Measurements from ENCODE around the gene TNNI3K. TPM values are rescaled to one million over a fixed set of nuclear protein-coding genes. Genes with fewer than 3 reads are reported as not detected.
A peak's percentile ranks its signal among the peaks of the same experiment; 100 is the strongest.

TNNI3K gene
- polyA plus RNA-seq, 1 donor (not counting 4 experiments of a cell fraction or from before 2014, with no cell fraction given): 0.41 TPM

DNA sequence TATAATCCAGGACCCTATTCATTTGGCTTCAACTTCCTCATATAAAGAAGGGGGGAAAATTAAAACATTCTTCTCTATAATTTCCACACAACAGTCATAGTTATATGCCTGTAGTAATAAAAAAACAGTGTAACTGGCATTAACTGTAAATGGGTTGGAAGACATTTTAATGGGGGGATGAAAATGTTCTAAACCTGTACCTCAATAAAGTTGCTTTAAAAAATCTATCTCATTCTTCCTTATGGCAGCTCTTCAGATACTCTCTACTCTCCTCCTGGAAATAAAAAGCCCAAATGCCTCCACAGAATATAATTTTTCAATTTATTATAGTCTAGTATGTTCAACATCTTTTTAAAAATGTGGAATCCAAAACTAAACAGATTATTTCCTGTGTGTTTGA lies 39.8 kb upstream of the TNNI3K start:
- Histone ChIP-seq H4K20me1 (ENCODE audit: control insufficient read depth, extremely low read depth, insufficient read depth, low read length) (no peaks in the 10 kb centered on the region), H3K36me3 (ENCODE audit: control insufficient read depth in 2 of 2, extremely low read depth in 1 of 2, insufficient read depth in 2 of 2, low read length in 2 of 2) (no peaks in the 10 kb centered on the region), H3K27me3 (ENCODE audit: control insufficient read depth, extremely low read depth, insufficient read depth, low read length) (no peaks in the 10 kb centered on the region), H3K4me1 (ENCODE audit: control insufficient read depth, extremely low read depth, insufficient read depth, low read length) (peaks cover 7% of the 10 kb centered on the region), H2AFZ (ENCODE audit: control insufficient read depth, low read length) (no peak overlapping the region), H3K27ac (ENCODE audit: control insufficient read depth, insufficient read depth, low read length) (no peak overlapping the region), H3K79me2 (ENCODE audit: control insufficient read depth, insufficient read depth, low read length) (peaks cover 4% of the 10 kb centered on the region), H3K9ac (ENCODE audit: control insufficient read depth, extremely low read depth, insufficient read depth, low read length) (no peak overlapping the region), H3K4me3 (ENCODE audit: control insufficient read depth in 2 of 3, extremely low read depth in 1 of 3, insufficient read depth in 2 of 3, low read depth in 1 of 3, low read length in 3 of 3) (no peak overlapping the region), H3K9me1 (ENCODE audit: control insufficient read depth, extremely low read depth, insufficient read depth, low read length) (no peaks in the 10 kb centered on the region), H3K9me3 (ENCODE audit: control insufficient read depth, low read depth, low read length) (no peaks in the 10 kb centered on the region), H3K4me2 (ENCODE audit: control insufficient read depth, extremely low read depth, insufficient read depth, low read depth, low read length) (no peak overlapping the region)
- TF ChIP-seq, protein P1, sequence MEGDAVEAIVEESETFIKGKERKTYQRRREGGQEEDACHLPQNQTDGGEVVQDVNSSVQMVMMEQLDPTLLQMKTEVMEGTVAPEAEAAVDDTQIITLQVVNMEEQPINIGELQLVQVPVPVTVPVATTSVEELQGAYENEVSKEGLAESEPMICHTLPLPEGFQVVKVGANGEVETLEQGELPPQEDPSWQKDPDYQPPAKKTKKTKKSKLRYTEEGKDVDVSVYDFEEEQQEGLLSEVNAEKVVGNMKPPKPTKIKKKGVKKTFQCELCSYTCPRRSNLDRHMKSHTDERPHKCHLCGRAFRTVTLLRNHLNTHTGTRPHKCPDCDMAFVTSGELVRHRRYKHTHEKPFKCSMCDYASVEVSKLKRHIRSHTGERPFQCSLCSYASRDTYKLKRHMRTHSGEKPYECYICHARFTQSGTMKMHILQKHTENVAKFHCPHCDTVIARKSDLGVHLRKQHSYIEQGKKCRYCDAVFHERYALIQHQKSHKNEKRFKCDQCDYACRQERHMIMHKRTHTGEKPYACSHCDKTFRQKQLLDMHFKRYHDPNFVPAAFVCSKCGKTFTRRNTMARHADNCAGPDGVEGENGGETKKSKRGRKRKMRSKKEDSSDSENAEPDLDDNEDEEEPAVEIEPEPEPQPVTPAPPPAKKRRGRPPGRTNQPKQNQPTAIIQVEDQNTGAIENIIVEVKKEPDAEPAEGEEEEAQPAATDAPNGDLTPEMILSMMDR (optimal IDR thresholded peaks at IDR 0.05 in 1 of 3, IDR thresholded peaks at IDR 0.05 in 1 of 3, conservative IDR thresholded peaks at IDR 0.05 in 1 of 3; ENCODE audit: extremely low read depth in 1 of 3, insufficient read depth in 2 of 3, low read length in 3 of 3): no peak
- no peak for TF ChIP-seq EZH2 (IDR thresholded peaks at IDR 0.05; ENCODE audit: low read length)
- DNase-seq (ENCODE audit: low read depth, low spot score): no peak
- FAIRE-seq: no peak
- dilution Hi-C loops (cut with MboI; ENCODE audit: extremely low pct_ligation_motif_present, low sequenced_read_pairs): no loop called here

- Histone ChIP-seq H3K27me3 (ENCODE audit: control insufficient read depth, extremely low read depth, insufficient read depth, low read length) (no peaks in the 10 kb centered on the region), H4K20me1 (ENCODE audit: control insufficient read depth, extremely low read depth, insufficient read depth, low read length) (no peaks in the 10 kb centered on the region), H3K9me3 (ENCODE audit: control insufficient read depth, low read depth, low read length) (no peaks in the 10 kb centered on the region), H3K4me2 (ENCODE audit: control insufficient read depth, extremely low read depth, insufficient read depth, low read depth, low read length) (peak overlapping the region; percentile 69), H3K27ac (ENCODE audit: control insufficient read depth, insufficient read depth, low read length) (peak overlapping the region; percentile 73), H3K4me3 (ENCODE audit: control insufficient read depth in 2 of 3, extremely low read depth in 1 of 3, insufficient read depth in 2 of 3, low read depth in 1 of 3, low read length in 3 of 3) (peak overlapping the region; percentile 54 to 88 (median 80)), H3K9ac (ENCODE audit: control insufficient read depth, extremely low read depth, insufficient read depth, low read length) (peak overlapping the region; percentile 78), H3K4me1 (ENCODE audit: control insufficient read depth, extremely low read depth, insufficient read depth, low read length) (peaks cover 7% of the 10 kb centered on the region), H3K79me2 (ENCODE audit: control insufficient read depth, insufficient read depth, low read length) (peaks cover 4% of the 10 kb centered on the region), H3K36me3 (ENCODE audit: control insufficient read depth in 2 of 2, extremely low read depth in 1 of 2, insufficient read depth in 2 of 2, low read length in 2 of 2) (no peaks in the 10 kb centered on the region), H3K9me1 (ENCODE audit: control insufficient read depth, extremely low read depth, insufficient read depth, low read length) (no peaks in the 10 kb centered on the region), H2AFZ (ENCODE audit: control insufficient read depth, low read length) (peak overlapping the region; percentile 58)
- DNase-seq (ENCODE audit: low read depth, low spot score) (no peak), FAIRE-seq (no peak)
- TF ChIP-seq, protein P1 (optimal IDR thresholded peaks at IDR 0.05 in 1 of 3, IDR thresholded peaks at IDR 0.05 in 1 of 3, conservative IDR thresholded peaks at IDR 0.05 in 1 of 3; ENCODE audit: extremely low read depth in 1 of 3, insufficient read depth in 2 of 3, low read length in 3 of 3): no peak
- no peak for TF ChIP-seq EZH2 (IDR thresholded peaks at IDR 0.05; ENCODE audit: low read length)
- dilution Hi-C loops (cut with MboI; ENCODE audit: extremely low pct_ligation_motif_present, low sequenced_read_pairs): no loop called here
Observed at GRCh38 chr1:74197255-74197654, 37.9 kb upstream of the TNNI3K start.
